ENCODE measurements around the gene ARHGAP8.

GRCh38 chr22:44846726-44847275 lies 94.4 kb downstream of the ARHGAP8 start:
- no peak for TF ChIP-seq ZNF687 (CRISPR knock-in tag; IDR thresholded peaks at IDR 0.05)
- TF ChIP-seq NFIC (IDR thresholded peaks at IDR 0.05; ENCODE audit: low read length), result no peak
- no peak for TF ChIP-seq REST (IDR thresholded peaks at IDR 0.05; ENCODE audit: borderline replicate concordance in 1 of 2, low read depth in 1 of 2, low read length in 2 of 2)
- TF ChIP-seq MYNN (CRISPR knock-in tag; IDR thresholded peaks at IDR 0.05; ENCODE audit: low read depth), result no peak
- no peak for TF ChIP-seq MAZ (IDR thresholded peaks at IDR 0.05; ENCODE audit: borderline replicate concordance, low read depth, low read length)
- no peak for TF ChIP-seq MAZ (CRISPR knock-in tag; IDR thresholded peaks at IDR 0.05; ENCODE audit: low read depth)
- TF ChIP-seq MAX (IDR thresholded peaks at IDR 0.05), result no peak
- no peak for TF ChIP-seq FOXK2 (IDR thresholded peaks at IDR 0.05)
- no peak for TF ChIP-seq FOXP4 (CRISPR knock-in tag; IDR thresholded peaks at IDR 0.05)
- TF ChIP-seq RFX5 (IDR thresholded peaks at IDR 0.05; ENCODE audit: low read depth, low read length), result no peak
- TF ChIP-seq POLR2A (IDR thresholded peaks at IDR 0.05; ENCODE audit: insufficient read depth in 1 of 2, low read depth in 2 of 2, low read length in 2 of 2), result no peak
- no peak for TF ChIP-seq E2F2 (CRISPR knock-in tag; IDR thresholded peaks at IDR 0.05; ENCODE audit: borderline replicate concordance)
- no peak for TF ChIP-seq RAD21 (CRISPR knock-in tag; IDR thresholded peaks at IDR 0.05)
